OCI-LY7 (cell line): ENCODE data around the gene SHISAL1.

Source experiments
- EZH2phosphoT487 ChIP-seq: fragments of 200-600 bp; sonication (generic); IDR thresholded peaks from 2 replicates; pipeline ENCODE4 v1.6.1; 2018; ENCODE audit warnings: low read depth, borderline replicate concordance, mild to moderate bottlenecking, mixed run types, antibody characterized with exemption, low read length, moderate library complexity, mixed read lengths
- TF ChIP-seq, protein P1 (sequence below): fragments of 200-600 bp; sonication (generic); conservative IDR thresholded peaks from 2 replicates; pipeline ENCODE4 v1.5.1; 2014; ENCODE audit warnings: mild to moderate bottlenecking, antibody characterized with exemption, low read length, moderate library complexity, mixed read lengths

DNA sequence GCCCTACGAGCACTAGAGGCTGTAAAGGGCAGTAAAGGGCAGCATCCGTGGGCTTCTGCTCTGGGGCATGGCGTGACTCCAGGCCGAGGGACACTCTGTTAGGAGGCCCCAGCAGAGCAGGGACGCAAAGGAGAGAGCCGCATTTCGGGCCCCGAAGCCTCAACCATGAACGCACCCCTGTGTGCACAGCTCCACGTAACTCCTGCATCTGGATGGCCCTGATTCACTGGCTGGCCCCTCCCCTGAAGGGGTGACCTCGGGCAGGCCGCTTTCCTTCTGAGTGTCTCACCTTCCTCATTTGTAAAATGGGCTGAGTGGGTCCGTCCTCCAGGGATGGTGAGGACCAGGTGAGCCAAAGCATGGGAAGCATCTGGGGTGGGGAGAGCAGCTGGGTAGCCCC is 13.6 kb downstream of the SHISAL1 start:
- TF ChIP-seq, protein P1, sequence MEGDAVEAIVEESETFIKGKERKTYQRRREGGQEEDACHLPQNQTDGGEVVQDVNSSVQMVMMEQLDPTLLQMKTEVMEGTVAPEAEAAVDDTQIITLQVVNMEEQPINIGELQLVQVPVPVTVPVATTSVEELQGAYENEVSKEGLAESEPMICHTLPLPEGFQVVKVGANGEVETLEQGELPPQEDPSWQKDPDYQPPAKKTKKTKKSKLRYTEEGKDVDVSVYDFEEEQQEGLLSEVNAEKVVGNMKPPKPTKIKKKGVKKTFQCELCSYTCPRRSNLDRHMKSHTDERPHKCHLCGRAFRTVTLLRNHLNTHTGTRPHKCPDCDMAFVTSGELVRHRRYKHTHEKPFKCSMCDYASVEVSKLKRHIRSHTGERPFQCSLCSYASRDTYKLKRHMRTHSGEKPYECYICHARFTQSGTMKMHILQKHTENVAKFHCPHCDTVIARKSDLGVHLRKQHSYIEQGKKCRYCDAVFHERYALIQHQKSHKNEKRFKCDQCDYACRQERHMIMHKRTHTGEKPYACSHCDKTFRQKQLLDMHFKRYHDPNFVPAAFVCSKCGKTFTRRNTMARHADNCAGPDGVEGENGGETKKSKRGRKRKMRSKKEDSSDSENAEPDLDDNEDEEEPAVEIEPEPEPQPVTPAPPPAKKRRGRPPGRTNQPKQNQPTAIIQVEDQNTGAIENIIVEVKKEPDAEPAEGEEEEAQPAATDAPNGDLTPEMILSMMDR, result no peak
- no peak for TF ChIP-seq EZH2phosphoT487
